SK-N-MC (cell line): ENCODE results near the gene LSM10.

ENCODE experiments used
- DNase-seq: peaks from one replicate; pipeline ENCODE4 v3.0.0-alpha.2; 2011; ENCODE audit warnings: low read depth, low spot score
- H3K27ac ChIP-seq: fragments of 200-600 bp; sonication (generic); 2 replicates; pipeline ENCODE4 v1.5.1; 2016; ENCODE audit warnings: mixed run types
- H3K36me3 ChIP-seq: fragments of 200-600 bp; sonication (generic); 2 replicates; pipeline ENCODE4 v1.6.1; 2017; ENCODE audit warnings: antibody characterized with exemption, low read length, mixed read lengths; ENCODE audit not compliant: insufficient read depth
- H3K4me3 ChIP-seq: fragments of 200-600 bp; sonication (generic); 2 replicates; pipeline ENCODE4 v1.5.1; 2016
- H3K9ac ChIP-seq: fragments of 200-600 bp; sonication (generic); 2 replicates; pipeline ENCODE4 v1.8.0; 2017; ENCODE audit warnings: mixed run types, mixed read lengths; ENCODE audit not compliant: insufficient read length
- H3K9me3 ChIP-seq: fragments of 200-600 bp; sonication (generic); 2 replicates; pipeline ENCODE4 v1.6.1; 2017; ENCODE audit warnings: low read depth, mild to moderate bottlenecking, antibody characterized with exemption, low read length, moderate library complexity, mixed read lengths
- EZH2 ChIP-seq: fragments of 200-600 bp; sonication (generic); IDR thresholded peaks from one replicate; pipeline ENCODE4 v1.6.1; 2017; ENCODE audit warnings: antibody characterized with exemption
- FOXP2 ChIP-seq: optimal IDR thresholded peaks from 2 replicates; pipeline ENCODE3; 2011; ENCODE audit warnings: mild to moderate bottlenecking, moderate library complexity; ENCODE audit not compliant: insufficient read depth; ENCODE audit errors: extremely low read length, control extremely low read depth
- POLR2AphosphoS5 ChIP-seq: IDR thresholded peaks from 2 replicates; pipeline ENCODE4 v1.6.1; 2012; ENCODE audit warnings: mild to moderate bottlenecking, low read depth, low read length, borderline replicate concordance

The LSM10 gene

DNA sequence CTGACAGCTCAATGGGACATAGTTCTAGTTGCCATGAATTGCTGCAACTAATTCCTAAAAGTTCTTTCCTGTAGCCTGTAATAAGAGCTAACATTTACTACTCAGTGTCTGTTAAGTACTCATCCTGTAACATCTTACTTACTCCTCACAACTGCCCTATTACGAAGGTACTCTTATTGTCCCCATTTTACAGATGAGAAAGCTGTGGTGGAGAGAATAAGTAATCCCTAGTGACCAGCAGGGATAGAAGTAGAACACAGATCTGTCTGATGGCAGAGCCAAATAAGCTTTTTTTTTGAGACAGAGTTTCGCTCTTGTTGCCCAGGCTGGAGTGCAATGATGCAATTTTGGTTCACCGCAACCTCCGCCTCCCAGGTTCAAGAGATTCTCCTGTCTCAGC, 15.0 kb downstream of the LSM10 start:
- no peak for TF ChIP-seq POLR2AphosphoS5
- no peak for TF ChIP-seq FOXP2
- TF ChIP-seq EZH2, result no peak
- peaks cover 14% of the 10 kb centered on the region; the same call in 1 of the 2 replicates for H3K36me3 ChIP-seq
- H3K9ac ChIP-seq, result no peak overlapping the region
- no peaks in the 10 kb centered on the region for H3K9me3 ChIP-seq
- H3K4me3 ChIP-seq, result no peak overlapping the region
- no peak overlapping the region; the same call in 1 of the 2 replicates for H3K27ac ChIP-seq
- DNase-seq, result no peak

DNA sequence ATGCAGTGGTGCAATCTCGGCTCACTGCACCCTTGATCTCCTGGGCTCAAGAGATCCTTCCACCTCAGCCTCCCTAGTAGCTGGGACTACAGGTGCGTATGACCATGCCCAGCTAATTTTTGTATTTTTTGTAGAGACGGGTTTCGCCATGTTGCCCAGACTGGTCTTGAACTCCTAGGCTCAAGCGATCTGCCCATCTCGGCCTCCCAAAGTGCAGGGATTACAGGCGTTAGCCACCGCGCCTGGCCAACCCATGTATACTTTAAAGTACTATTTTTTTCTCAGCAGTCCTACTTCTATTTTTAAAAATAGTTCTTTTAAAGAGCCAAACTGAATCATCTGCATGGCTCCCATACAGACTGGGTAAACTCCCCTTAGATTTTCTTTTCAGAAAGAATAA, 15.5 kb downstream of the LSM10 start:
- no peaks in the 10 kb centered on the region for H3K9me3 ChIP-seq
- TF ChIP-seq POLR2AphosphoS5 (no peak), FOXP2 (no peak), EZH2 (no peak)
- no peak overlapping the region for H3K9ac ChIP-seq
- no peak overlapping the region for H3K4me3 ChIP-seq
- no peak overlapping the region for H3K27ac ChIP-seq
- no peak for DNase-seq
- H3K36me3 ChIP-seq, result peaks cover 14% of the 10 kb centered on the region; the same call in 1 of the 2 replicates

DNA sequence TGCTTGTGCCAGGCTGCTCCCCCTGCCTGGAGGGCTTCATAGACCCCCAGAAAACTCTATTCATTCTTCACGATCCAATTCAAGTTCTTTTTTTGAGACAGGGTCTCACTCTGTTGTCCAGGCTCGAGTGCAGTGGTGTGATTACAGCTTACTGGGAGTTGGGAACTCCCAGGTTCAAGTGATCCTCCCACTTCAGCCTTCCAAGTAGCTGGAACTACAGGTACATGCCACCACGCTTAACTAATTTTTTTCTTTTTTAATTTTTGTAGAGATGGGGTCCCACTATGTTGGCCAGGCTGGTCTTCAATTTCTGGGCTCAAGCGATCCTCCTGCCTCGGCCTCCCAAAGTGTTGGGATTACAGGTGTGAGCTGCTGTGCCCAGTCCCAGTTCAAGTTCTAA, 16.3 kb downstream of the LSM10 start:
- TF ChIP-seq FOXP2, result no peak
- no peak for TF ChIP-seq POLR2AphosphoS5
- no peak for TF ChIP-seq EZH2
- no peak overlapping the region for H3K4me3 ChIP-seq
- H3K27ac ChIP-seq, result no peak overlapping the region
- H3K36me3 ChIP-seq, result peaks cover 14% of the 10 kb centered on the region; the same call in 1 of the 2 replicates
- H3K9ac ChIP-seq, result no peak overlapping the region
- no peaks in the 10 kb centered on the region for H3K9me3 ChIP-seq
- DNase-seq, result no peak

DNA sequence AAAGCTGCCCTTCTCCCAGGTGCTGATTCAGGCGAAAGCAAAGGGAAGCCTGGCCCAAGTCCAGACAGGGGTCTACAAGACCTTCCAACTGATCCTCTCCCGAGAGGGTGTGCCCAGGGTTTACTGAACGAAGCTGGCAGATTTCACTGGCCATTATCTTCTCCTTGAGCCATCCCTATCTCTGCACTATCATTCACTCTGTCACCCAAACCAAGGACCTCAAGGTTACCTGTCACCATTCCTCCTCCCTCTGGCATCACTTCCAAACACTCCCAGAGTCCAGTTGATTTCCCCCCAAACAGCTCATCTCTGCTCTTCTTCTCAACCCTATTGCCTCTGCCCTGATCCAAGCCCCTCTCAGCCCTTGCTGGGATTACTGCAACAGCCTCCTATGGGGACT, 16.9 kb downstream of the LSM10 start:
- Histone ChIP-seq H3K9me3 (no peaks in the 10 kb centered on the region), H3K4me3 (no peak overlapping the region), H3K9ac (peak overlapping the region; percentile 48), H3K27ac (peak overlapping the region; percentile 67), H3K36me3 (peaks cover 19% of the 10 kb centered on the region; the same call in 1 of the 2 replicates)
- TF ChIP-seq POLR2AphosphoS5 (no peak), EZH2 (no peak)
- DNase-seq, result no peak

DNA sequence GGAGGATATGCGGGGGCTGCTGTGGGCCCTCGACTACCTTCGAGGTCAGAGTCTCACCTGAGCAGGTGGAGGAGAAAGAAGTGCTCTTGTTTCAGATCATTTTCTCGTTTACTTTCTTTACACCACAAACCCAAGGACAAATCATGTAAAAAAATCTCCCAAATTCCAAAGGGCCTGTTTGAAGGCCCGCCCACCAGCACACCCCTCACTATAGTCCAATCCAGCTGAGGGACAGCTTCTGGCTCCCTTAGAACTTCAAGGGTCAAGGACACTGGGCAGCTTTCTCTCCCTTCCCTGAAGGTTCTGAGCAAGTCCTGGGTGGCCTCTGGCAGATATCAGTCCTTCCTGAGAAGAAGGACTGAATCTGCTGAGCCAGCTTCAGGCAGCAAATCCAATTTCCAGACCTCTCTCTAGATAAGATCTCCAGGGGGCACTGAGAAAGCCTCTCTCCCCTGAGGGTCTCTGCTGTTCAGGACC, 17.5 kb downstream of the LSM10 start:
- peak overlapping the region; percentile 67 for H3K27ac ChIP-seq
- DNase-seq, result no peak
- H3K36me3 ChIP-seq, result peaks cover 19% of the 10 kb centered on the region; the same call in 1 of the 2 replicates
- H3K9me3 ChIP-seq, result no peaks in the 10 kb centered on the region
- no peak overlapping the region for H3K4me3 ChIP-seq
- no peak for TF ChIP-seq EZH2
- no peak for TF ChIP-seq FOXP2
- TF ChIP-seq POLR2AphosphoS5, result no peak
- peak overlapping the region; percentile 48 for H3K9ac ChIP-seq

DNA sequence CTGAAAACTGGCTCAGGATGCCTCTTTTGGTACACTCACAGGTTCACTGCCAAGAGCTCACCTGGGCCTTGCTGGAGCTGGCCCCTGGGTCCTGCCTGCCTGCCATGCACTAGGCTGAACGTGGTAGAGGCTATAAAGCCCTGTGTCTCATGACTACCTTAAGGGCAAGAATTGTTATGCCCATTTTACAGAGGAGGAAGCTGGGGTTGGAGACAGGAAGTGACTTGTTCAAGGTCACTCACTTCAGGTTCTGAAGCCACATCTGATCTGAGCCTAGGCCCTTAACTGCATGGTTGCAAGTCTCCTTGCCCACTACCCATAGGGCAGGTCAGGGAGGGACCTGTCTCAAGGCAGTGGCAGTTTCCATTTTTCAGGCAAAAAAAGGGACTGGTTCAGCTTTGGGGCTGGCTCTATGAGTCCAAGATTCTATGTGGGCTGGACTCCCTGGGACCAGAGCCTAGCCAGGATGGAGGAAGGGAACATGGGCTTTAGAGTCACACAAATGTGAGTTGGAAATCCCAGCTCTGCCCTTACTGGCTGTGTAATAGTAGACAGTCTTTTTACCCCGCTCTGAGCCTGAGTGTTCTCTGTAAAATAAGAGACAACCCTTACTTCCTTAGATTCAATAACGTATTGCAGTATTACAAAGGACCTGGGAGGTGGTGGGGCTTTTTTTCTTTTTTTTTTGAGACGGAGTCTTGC, 19.8 kb downstream of the LSM10 start:
- no peak for TF ChIP-seq FOXP2
- no peak for TF ChIP-seq POLR2AphosphoS5
- no peak for TF ChIP-seq EZH2
- Histone ChIP-seq H3K9ac (no peak overlapping the region), H3K4me3 (no peak overlapping the region), H3K27ac (peak overlapping the region; percentile 50), H3K9me3 (no peaks in the 10 kb centered on the region), H3K36me3 (peaks cover 23% of the 10 kb centered on the region; the same call in 1 of the 2 replicates)
- no peak for DNase-seq

DNA sequence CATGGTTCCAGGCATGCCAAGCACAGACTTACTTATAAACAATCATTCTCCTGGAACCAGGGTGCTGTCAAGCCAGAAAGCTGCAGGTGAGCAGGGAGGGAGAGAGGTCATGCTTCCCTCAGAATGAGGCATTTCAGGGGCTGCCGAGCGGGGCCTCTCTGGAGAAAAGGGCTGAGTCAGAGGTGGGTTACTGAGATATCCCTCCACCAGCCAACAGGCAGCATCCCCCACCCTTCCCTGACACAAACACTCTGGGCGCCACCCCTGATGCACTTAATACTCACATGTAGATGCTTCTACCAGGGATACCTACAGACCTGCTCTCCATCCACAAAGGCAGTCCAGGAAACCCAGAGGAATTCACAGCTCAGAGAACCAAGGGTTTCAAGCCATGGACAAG, 25.1 kb downstream of the LSM10 start:
- TF ChIP-seq EZH2 (no peak), FOXP2 (no peak), POLR2AphosphoS5 (no peak)
- peak overlapping the region; percentile 64 for H3K27ac ChIP-seq
- no peaks in the 10 kb centered on the region for H3K9me3 ChIP-seq
- H3K36me3 ChIP-seq, result peaks cover 27% of the 10 kb centered on the region
- no peak overlapping the region for H3K4me3 ChIP-seq
- peak overlapping the region; percentile 15 for H3K9ac ChIP-seq
- no peak for DNase-seq

DNA sequence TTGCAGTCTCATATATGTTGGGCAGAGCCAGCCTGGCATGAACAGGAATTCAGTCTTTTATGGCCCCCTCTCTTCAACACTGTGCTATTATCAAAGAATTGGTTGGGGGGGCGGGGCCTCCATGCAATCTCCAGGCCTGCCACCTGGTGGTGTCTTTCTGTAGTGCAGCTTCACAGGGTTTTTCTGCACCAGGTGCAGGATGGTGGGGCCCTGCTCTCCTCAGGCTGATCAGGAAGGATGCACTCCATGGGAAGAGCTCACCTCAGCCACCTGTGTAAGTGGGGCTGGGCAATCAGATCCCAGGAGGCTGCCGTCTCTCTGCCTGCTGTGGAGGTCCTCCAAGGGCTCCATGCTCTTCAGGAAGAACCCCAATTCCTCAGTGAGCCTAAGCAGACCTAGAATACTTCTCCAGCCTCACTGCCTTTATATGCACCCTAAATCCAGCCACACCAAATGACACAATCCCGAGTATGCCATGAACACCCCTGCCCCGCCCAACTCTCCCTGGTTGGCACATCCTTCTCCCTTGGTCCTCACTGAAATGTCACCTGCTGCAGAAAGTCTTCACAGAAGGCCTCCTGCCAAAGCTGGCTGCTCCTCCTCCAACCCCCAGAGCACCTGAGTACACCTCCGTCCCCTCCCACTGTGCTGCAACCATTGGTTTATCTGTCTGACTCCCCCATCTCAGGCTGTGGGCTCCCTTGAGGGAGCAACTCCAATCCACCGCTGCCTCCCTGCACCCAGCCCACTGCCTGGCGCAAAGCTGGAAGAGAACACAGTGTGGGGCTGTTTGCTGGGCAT, 28.4 kb downstream of the LSM10 start:
- no peaks in the 10 kb centered on the region for H3K9me3 ChIP-seq
- no peak for DNase-seq
- peak overlapping the region; percentile 55; the same call in 1 of the 2 replicates for H3K27ac ChIP-seq
- peak overlapping the region; percentile 29 for H3K9ac ChIP-seq
- no peak for TF ChIP-seq FOXP2
- TF ChIP-seq EZH2, result no peak
- TF ChIP-seq POLR2AphosphoS5, result no peak
- 0 out of 2 replicates have a peak overlapping the region, but pooled peaks have one; percentile 14 for H3K4me3 ChIP-seq
- H3K36me3 ChIP-seq, result peaks cover 41% of the 10 kb centered on the region
